Sigmoid colon (tissue), 7 donors: Measurements from ENCODE around the gene SIPA1L3. TPM values are rescaled to one million over a fixed set of nuclear protein-coding genes. Genes with fewer than 3 reads are reported as not detected.
"Not testable (repeated sequence)": the region's sequence is repeated elsewhere in the genome, so short reads cannot be mapped to it uniquely, and the experiment has no call there.

ENCODE experiments used
- DNase-seq: peaks from one replicate; pipeline ENCODE4 v3.0.0-alpha.2; 2019
- H3K27ac ChIP-seq, 4 donors: fragments of 200-600 bp; sonication (generic); one replicate each; pipeline ENCODE4 v1.5.1; 2016 to 2019; ENCODE audit warnings: mild to moderate bottlenecking in 1 of 4
- H3K27me3 ChIP-seq, 3 donors: fragments of 200-600 bp; sonication (generic); one replicate each; pipeline ENCODE4 v1.5.1; 2019; ENCODE audit warnings: mild to moderate bottlenecking in 1 of 3
- H3K36me3 ChIP-seq, 4 donors: fragments of 200-600 bp; sonication (generic); one replicate each; pipeline ENCODE4 v1.5.1; 2016 to 2019
- H3K4me1 ChIP-seq, 4 donors: fragments of 200-600 bp; sonication (generic); one replicate each; pipeline ENCODE4 v1.5.1; 2017 to 2019
- H3K4me3 ChIP-seq, 4 donors: fragments of 200-600 bp; sonication (generic); one replicate each; pipeline ENCODE4 v1.5.1; 2017 to 2019; ENCODE audit warnings: mild to moderate bottlenecking in 2 of 4, moderate library complexity in 1 of 4
- H3K9me3 ChIP-seq, 4 donors: fragments of 200-600 bp in 3 of 4; sonication (generic) in 3 of 4; one replicate each; pipeline versions ENCODE4 v1.5.1 to v1.6.1; 2013 to 2019
- CTCF ChIP-seq, 4 experiments: fragments of 450-650 bp in 3 of 4; fragments of 200-600 bp in 1 of 4; IDR thresholded peaks; one replicate each; pipeline ENCODE4 v1.5.1; 2016 to 2019; ENCODE audit warnings: antibody characterized with exemption in 4 of 4, mild to moderate bottlenecking in 3 of 4, moderate library complexity in 2 of 4
- EP300 ChIP-seq, 4 donors: sonication (generic); formaldehyde crosslinking; IDR thresholded peaks; one replicate each; pipeline ENCODE4 v1.6.1; 2017; ENCODE audit warnings: antibody characterized with exemption in 4 of 4
- POLR2A ChIP-seq, 2 donors: fragments of 450-650 bp; IDR thresholded peaks; one replicate each; pipeline ENCODE4 v1.6.1; 2016; ENCODE audit warnings: antibody characterized with exemption in 2 of 2, mild to moderate bottlenecking in 2 of 2, moderate library complexity in 2 of 2
- POLR2AphosphoS5 ChIP-seq, 4 donors: sonication (generic); formaldehyde crosslinking; IDR thresholded peaks; one replicate each; pipeline ENCODE4 v1.6.1; 2017; ENCODE audit warnings: antibody characterized with exemption in 4 of 4
- WGBS, 2 donors: extraction: QIAGEN DNeasy Blood & Tissue Kit; methylation state at CpG; one replicate each; pipeline ENCODE4 v1.1.7; 2013; 5-methylcytosine and 5-hydroxymethylcytosine counted together
- intact Hi-C: fragments of 100-400 bp; cut with DNase I; formaldehyde crosslinking; loops from one replicate; pipeline ENCODE4 v1.15.1; 2023
- polyA plus RNA-seq, 3 donors: library from polyadenylated mRNA; stranded (reverse); fragments of 200-250 nt; gene quantifications; one replicate each; pipeline ENCODE4 v1.2.3, GENCODE V29; 2013
- total RNA-seq, 4 donors: library from RNA; depleted of rRNA; stranded (reverse); fragments of >200 nt; gene quantifications; one replicate each; pipeline ENCODE4 v1.1.0, GENCODE V29; 2016
- donor health status: healthy with polysubstance abuse.
- donor health status: Bipolar disorder and iron deficiency.
- donor health status: healthy.

SIPA1L3 gene
- total and polyA plus RNA-seq, 7 donors = 7.7 to 47.9 (median 9.9) TPM

- peak within 1 kb of the TSS in 3 of 4 donors; percentile 18 to 45 (median 40) for H3K4me3 ChIP-seq
These were observed 317.2 kb downstream of the SIPA1L3 start, which contains the start of gene DPF1 for GRCh38 chr19:38224014-38224862. Gene DPF1, minus strand, starts transcription at chr19:38224222. Its CDS starts 80 bp downstream, at chr19:38224142.

GRCh38 chr19:38224863-38225218 is 317.8 kb downstream of the SIPA1L3 start:
- peaks cover 0 to 26% (median 24%) of the 10 kb centered on the region in 4 donors for H3K4me1 ChIP-seq
- H3K27me3 ChIP-seq = peaks cover 36 to 94% (median 74%) of the 10 kb centered on the region in 3 donors
- H3K36me3 ChIP-seq, H3K4me3 ChIP-seq, H3K27ac ChIP-seq, H3K9me3 ChIP-seq, DNase-seq: not testable (repeated sequence)
- intact Hi-C loops = loop anchor here (10.0 kb wide), 1 partner anchor 320 kb away; the partner anchor contains the start of genes SIPA1L3 and WDR87
- WGBS, 2 donors = 76 to 88% methylated on average over 6 of the region's 6 CpGs

More at GRCh38 chr19:38224014-38224862, 317.2 kb downstream of the SIPA1L3 start, which contains the start of gene DPF1:
- H3K4me1 ChIP-seq = peaks cover 0 to 23% (median 22%) of the 10 kb centered on the region in 4 donors
- intact Hi-C loops = loop anchor here (10.0 kb wide), 1 partner anchor 319 kb away; the partner anchor contains the start of genes SIPA1L3 and WDR87
- 2 to 3% methylated on average over 61 of the region's 61 CpGs for WGBS, 2 donors
- no peak within 1 kb of the TSS for H3K27ac ChIP-seq
- peaks cover 35 to 94% (median 70%) of the 10 kb centered on the region in 3 donors for H3K27me3 ChIP-seq
- no peaks in the 10 kb centered on the region for H3K36me3 ChIP-seq
- DNase-seq = no peak
- no peak for TF ChIP-seq POLR2A (IDR thresholded peaks at IDR 0.05)
- H3K9me3 ChIP-seq = no peaks in the 10 kb centered on the region

- WGBS, 2 donors = 64 to 70% methylated on average over 11 of the region's 11 CpGs
- intact Hi-C loops = loop anchor here (10.0 kb wide), 1 partner anchor 323 kb away; the partner anchor contains the start of genes SIPA1L3 and WDR87
These were observed 320.4 kb downstream of the SIPA1L3 start for GRCh38 chr19:38227287-38228004.

GRCh38 chr19:38228005-38228377 is 321.0 kb downstream of the SIPA1L3 start:
- TF ChIP-seq EP300 (IDR thresholded peaks at IDR 0.05) (no peak), POLR2A (IDR thresholded peaks at IDR 0.05) (no peak), CTCF (IDR thresholded peaks at IDR 0.05) (no peak), POLR2AphosphoS5 (IDR thresholded peaks at IDR 0.05) (no peak)
- DNase-seq = no peak
- H3K27me3 ChIP-seq = peaks cover 40 to 100% (median 92%) of the 10 kb centered on the region in 3 donors
- H3K9me3 ChIP-seq = no peaks in the 10 kb centered on the region
- no peaks in the 10 kb centered on the region for H3K36me3 ChIP-seq
- H3K27ac ChIP-seq = no peak overlapping the region
- intact Hi-C loops = loop anchor here (10.0 kb wide), 1 partner anchor 323 kb away; the partner anchor contains the start of genes SIPA1L3 and WDR87
- H3K4me1 ChIP-seq = peaks cover 0 to 26% (median 24%) of the 10 kb centered on the region in 4 donors
- no peak overlapping the region for H3K4me3 ChIP-seq
- 12 to 14% methylated on average over 15 to 16 of the region's 16 CpGs for WGBS, 2 donors

More at GRCh38 chr19:38227287-38228004, 320.4 kb downstream of the SIPA1L3 start:
- H3K4me3 ChIP-seq = no peak overlapping the region
- H3K27me3 ChIP-seq = peaks cover 40 to 100% (median 92%) of the 10 kb centered on the region in 3 donors
- no peaks in the 10 kb centered on the region for H3K9me3 ChIP-seq
- no peaks in the 10 kb centered on the region for H3K36me3 ChIP-seq
- TF ChIP-seq CTCF (IDR thresholded peaks at IDR 0.05) (no peak), POLR2AphosphoS5 (IDR thresholded peaks at IDR 0.05) (no peak), POLR2A (IDR thresholded peaks at IDR 0.05) (no peak), EP300 (IDR thresholded peaks at IDR 0.05) (no peak)
- no peak overlapping the region for H3K27ac ChIP-seq
- peaks cover 0 to 26% (median 24%) of the 10 kb centered on the region in 4 donors for H3K4me1 ChIP-seq
- no peak for DNase-seq

GRCh38 chr19:38228491-38229439 is 321.8 kb downstream of the SIPA1L3 start:
- Histone ChIP-seq H3K36me3 (no peaks in the 10 kb centered on the region), H3K4me1 (peaks cover 0 to 23% (median 22%) of the 10 kb centered on the region in 4 donors), H3K27me3 (peaks cover 38 to 99% (median 93%) of the 10 kb centered on the region in 3 donors), H3K4me3 (peak overlapping the region in 1 of 4 donors; percentile 14), H3K27ac (no peak overlapping the region), H3K9me3 (no peaks in the 10 kb centered on the region)
- intact Hi-C loops = loop anchor here (10.0 kb wide), 1 partner anchor 324 kb away; the partner anchor contains the start of genes SIPA1L3 and WDR87
- no peak for DNase-seq
- no peak for TF ChIP-seq CTCF (IDR thresholded peaks at IDR 0.05)
- no peak for TF ChIP-seq POLR2A (IDR thresholded peaks at IDR 0.05)
- TF ChIP-seq EP300 (IDR thresholded peaks at IDR 0.05) = no peak
- no peak for TF ChIP-seq POLR2AphosphoS5 (IDR thresholded peaks at IDR 0.05)
- 2 to 4% methylated on average over 80 of the region's 80 CpGs for WGBS, 2 donors
